GM18505 (cell line): ENCODE results near the gene PRKG1.

Experiments
- ATAC-seq: cut with Tn5 transposase; IDR thresholded peaks from one replicate; pipeline ENCODE4 v1.9.1; 2021; ENCODE audit not compliant: unreplicated experiment
- POLR2A ChIP-seq: IDR thresholded peaks from 4 replicates; pipeline ENCODE4 v1.6.1; 2011; ENCODE audit warnings: borderline replicate concordance; ENCODE audit not compliant: insufficient read depth, insufficient read length; ENCODE audit errors: extremely low read depth

The PRKG1 gene

GRCh38 chr10:51080311-51081006 is 6.2 kb downstream of the PRKG1 start:
- no peak for TF ChIP-seq POLR2A
- no peak for ATAC-seq

GRCh38 chr10:51082857-51083256 is 8.6 kb downstream of the PRKG1 start:
- TF ChIP-seq POLR2A = no peak
- no peak for ATAC-seq

GRCh38 chr10:51083356-51083853 is 9.1 kb downstream of the PRKG1 start:
- ATAC-seq = no peak
- no peak for TF ChIP-seq POLR2A

- ATAC-seq = no peak
- TF ChIP-seq POLR2A = no peak
These were observed 10.9 kb downstream of the PRKG1 start for GRCh38 chr10:51085204-51085603.

- no peak for TF ChIP-seq POLR2A
- ATAC-seq = no peak
These were observed 12.4 kb downstream of the PRKG1 start for GRCh38 chr10:51086710-51087109.

GRCh38 chr10:51087114-51087513 is 12.8 kb downstream of the PRKG1 start:
- no peak for TF ChIP-seq POLR2A
- no peak for ATAC-seq

- no peak for TF ChIP-seq POLR2A
- no peak for ATAC-seq
These were observed 15.9 kb downstream of the PRKG1 start for GRCh38 chr10:51090190-51090589.

GRCh38 chr10:51092402-51092801 is 18.1 kb downstream of the PRKG1 start:
- no peak for TF ChIP-seq POLR2A
- no peak for ATAC-seq

GRCh38 chr10:51095444-51095843 is 21.2 kb downstream of the PRKG1 start:
- no peak for TF ChIP-seq POLR2A
- ATAC-seq = no peak

GRCh38 chr10:51097546-51097945 is 23.3 kb downstream of the PRKG1 start:
- no peak for TF ChIP-seq POLR2A
- ATAC-seq = no peak

GRCh38 chr10:51100221-51100620 is 25.9 kb downstream of the PRKG1 start:
- ATAC-seq = no peak
- no peak for TF ChIP-seq POLR2A

GRCh38 chr10:51103554-51104217 is 29.4 kb downstream of the PRKG1 start:
- no peak for TF ChIP-seq POLR2A
- ATAC-seq = no peak

- no peak for TF ChIP-seq POLR2A
- no peak for ATAC-seq
These were observed 32.1 kb downstream of the PRKG1 start for GRCh38 chr10:51106311-51106945.

- TF ChIP-seq POLR2A = no peak
- ATAC-seq = no peak
These were observed 34.1 kb downstream of the PRKG1 start for GRCh38 chr10:51108406-51108805.
